GM18520 (cell line): ENCODE results near the gene NAT9.

Source experiments
- ATAC-seq: cut with Tn5 transposase; IDR thresholded peaks from one replicate; pipeline ENCODE4 v1.9.1; 2021; ENCODE audit not compliant: unreplicated experiment

Gene NAT9

DNA sequence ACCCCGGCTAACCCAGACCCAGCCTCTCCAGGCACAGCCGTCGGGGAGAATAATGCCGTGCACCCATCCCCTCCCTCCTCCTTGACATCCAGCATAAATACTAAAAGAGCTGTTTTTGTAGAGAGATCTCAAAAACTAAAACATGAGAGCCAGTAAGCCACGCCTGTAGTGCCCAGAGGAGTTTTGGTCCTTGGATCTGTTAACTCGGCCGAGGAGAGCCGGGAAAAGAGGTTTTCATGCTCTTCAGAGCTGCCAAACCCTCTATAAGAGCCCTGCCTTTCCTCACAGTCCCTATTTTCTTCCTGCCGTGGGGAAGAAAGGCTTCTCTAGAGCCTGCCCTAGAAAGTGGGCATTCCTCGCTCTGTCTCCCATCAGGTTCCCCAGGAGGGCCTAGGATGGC lies 30.2 kb upstream of the NAT9 start:
- ATAC-seq, result no peak

- no peak for ATAC-seq
Observed at GRCh38 chr17:74805591-74805991, 29.4 kb upstream of the NAT9 start.

DNA sequence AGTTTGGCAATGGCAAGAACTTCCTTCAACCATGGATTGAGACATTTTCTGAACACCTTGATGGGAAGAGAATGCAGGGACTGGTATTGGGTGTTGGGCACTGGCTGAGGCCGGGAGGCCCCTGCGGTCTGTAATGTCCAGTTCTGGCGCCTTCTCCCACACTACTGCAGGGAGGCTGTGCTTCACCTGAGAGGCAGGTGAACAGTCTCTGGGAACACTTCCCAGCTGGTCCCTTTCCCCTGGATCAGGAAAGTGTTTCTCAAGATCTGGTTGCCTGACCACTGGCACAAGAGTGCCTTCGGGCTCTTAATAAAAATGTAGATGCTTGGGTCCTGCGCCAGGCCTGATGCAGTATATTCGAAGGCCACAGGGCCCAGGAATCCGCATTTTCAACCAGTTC lies 28.5 kb upstream of the NAT9 start:
- ATAC-seq, result no peak

DNA sequence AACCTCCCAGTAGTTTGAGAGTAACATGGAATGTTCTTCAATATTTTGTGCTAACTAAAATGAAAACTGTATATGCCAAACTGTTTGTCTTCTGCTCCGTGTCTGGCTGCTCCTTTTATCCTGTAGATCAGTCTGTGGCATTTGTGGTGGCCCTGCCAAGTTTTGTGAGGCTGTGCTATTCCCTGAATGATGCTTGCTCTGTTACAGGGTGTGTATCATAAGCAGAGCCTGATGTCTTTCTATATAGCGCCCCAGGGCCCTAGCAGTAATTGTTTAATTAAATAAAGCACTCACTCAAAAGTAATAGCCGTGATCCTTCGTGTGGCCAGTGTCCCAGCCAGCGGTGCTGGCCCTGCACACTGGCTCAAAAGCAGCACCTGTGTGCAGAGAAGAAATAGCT lies 27.8 kb upstream of the NAT9 start:
- ATAC-seq, result no peak

GRCh38 chr17:74803388-74803930 lies 27.3 kb upstream of the NAT9 start:
- ATAC-seq, result no peak

GRCh38 chr17:74801896-74802295 lies 25.8 kb upstream of the NAT9 start:
- ATAC-seq, result no peak

- no peak for ATAC-seq
Observed at GRCh38 chr17:74800531-74800930, 24.4 kb upstream of the NAT9 start.

DNA sequence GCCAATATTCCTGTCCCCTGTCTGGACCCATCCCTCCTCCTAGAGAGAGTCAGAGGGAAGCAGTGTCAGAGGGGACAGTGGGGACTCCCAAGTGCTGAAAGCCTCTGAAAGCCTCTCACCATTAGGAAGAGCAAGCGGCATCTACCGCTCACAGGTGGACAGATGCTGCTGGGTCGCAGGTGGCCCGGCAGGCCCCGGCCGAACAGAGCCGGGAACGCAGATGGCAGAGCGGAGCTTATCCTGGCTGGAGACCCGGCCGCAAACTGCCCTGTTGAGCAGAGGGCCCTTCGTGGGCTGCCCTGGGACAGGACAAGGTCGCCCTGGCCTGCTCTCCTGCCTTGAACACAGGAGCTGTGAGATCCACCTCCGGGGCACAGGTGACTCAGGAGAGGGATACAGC lies 23.0 kb upstream of the NAT9 start:
- no peak for ATAC-seq

- no peak for ATAC-seq
Observed at GRCh38 chr17:74798239-74798707, 22.1 kb upstream of the NAT9 start.

DNA sequence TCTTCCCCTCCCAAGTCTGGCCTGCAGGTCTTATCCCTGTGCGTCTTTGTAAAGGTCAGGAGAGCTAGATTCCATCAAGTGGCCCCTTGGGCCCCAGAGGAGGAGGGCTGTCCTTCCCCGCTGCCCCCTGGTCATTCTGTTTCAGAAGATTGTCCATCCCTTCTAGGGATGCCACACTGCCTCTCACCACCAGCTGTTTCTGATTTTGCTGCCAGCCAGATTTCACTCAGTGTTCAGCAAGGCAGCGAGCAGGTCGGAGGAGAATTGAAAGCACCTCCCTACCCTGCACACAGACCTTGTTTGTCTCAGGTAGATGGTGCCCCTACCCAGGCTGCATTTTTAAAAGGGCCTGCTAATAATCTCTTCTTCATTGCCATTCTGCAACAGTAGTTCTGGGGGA lies 21.7 kb upstream of the NAT9 start:
- no peak for ATAC-seq

- ATAC-seq, result no peak
Observed at GRCh38 chr17:74796866-74797265, 20.7 kb upstream of the NAT9 start.

- ATAC-seq, result no peak
Observed at GRCh38 chr17:74796211-74796610, 20.1 kb upstream of the NAT9 start.

- no peak for ATAC-seq
Observed at GRCh38 chr17:74795327-74796020, 19.3 kb upstream of the NAT9 start.

- ATAC-seq, result no peak
Observed at GRCh38 chr17:74792586-74793105, 16.5 kb upstream of the NAT9 start.

- ATAC-seq, result no peak
Observed at GRCh38 chr17:74790161-74791058, 14.3 kb upstream of the NAT9 start.

GRCh38 chr17:74786431-74787055 lies 10.4 kb upstream of the NAT9 start:
- ATAC-seq, result no peak

DNA sequence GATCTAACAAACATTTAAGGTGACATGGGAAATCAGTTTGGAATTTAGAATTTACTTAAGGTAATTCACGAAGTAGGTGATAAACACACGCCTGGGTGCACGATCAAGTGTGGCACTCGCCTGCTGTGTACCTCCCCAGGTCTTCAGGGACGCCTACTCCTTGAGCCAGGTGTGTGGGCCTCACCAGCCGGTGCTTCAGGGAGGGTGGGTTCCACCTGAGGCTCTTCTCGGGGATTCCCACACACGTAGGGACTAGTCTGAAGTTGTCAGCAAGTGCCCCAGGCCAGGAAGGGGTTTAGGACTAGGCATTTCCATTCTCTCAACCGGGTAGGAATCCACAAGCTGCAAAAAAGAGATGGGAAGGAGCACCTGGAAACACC lies 9.8 kb upstream of the NAT9 start:
- ATAC-seq, result no peak

DNA sequence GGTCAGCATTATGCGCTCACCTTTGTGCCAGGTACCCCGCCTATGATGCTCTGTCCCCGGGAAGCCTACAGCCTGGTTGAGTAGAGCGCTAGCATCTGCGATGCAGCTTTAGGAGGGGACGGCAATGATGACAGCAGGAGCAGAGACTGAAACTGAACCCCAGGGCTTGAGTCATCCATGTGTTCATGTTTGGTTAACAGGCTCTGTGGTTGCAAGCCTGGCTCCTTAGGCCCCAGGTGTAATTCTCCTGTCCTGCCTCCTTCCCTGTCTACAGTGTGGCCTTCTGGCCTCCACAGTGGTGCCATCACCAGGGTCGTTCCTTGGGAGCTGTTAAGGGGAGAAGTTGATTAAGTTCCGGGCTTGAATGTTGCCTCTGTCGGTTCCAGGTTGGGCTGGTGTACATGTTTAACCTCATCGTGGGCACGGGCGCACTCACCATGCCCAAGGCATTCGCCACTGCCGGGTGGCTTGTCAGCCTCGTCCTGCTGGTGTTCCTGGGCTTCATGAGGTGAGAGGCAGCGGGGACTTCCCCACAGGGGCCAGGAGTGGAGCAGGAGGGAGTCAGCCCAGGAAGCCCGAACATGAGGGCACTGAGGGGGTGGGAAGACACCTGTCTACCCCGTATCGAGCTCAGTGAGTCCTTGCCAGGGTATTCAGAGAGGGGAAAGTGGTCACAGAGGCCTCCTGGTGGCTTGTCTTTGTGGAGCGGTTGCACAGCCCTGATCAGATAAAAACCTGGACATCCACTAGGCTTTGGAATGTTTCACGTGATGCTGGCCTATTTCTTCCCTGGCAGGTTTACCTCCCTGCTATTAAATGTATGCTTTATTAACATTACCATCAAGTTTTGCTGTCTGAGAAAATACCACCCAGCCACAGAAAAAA lies 9.2 kb upstream of the NAT9 start:
- ATAC-seq, result no peak

DNA sequence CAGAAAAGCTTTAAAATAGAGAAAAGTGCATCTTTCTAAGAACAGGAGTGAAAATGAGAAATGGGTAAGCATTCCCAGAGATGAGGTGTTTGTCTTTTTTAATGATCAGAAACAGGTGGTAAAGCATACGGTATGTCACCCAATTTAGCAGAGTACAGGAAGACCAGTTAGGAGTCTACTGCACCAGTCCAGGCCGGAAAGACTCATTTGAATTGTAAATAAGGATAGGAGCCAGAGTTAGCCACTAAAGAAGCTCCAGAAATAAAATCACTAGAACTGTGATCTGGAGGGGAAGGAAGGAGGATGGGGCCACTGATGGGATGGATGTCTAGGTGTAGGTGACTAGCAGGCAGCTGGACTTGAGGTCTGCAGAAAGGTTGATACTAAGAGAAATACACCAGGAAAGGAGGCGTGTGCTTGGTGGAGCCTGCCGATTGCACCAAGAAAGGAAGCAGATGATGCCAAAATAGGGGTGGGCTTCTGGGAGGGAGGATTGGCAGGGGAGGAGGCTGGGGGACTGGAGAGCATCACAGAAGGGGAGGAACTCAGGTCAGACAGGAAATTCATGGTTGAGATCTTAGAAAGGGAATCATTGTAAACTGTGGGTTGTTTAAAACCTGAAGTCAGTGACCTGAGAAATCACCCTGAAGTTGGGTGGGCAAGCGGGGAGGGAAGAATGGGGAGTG lies 8.1 kb upstream of the NAT9 start:
- ATAC-seq, result no peak

DNA sequence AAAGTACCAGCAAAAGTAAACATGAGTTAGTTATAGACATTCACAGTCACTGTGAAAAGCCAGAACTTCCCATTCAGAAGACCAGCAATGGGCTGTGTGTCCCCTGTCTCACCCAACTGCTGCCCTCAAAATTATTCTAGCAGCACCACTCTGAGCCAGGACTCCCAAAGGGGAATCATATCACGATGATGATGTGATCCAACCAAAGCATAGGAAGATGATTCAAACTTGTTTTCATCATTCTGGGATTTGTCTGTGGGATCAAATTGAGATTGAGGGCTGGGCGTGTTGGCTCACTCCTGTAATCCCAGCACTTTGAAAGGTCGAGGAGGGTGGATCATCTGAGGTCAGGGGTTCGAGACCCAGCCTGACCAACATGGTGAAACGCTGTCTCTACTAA lies 6.4 kb upstream of the NAT9 start:
- ATAC-seq, result no peak
